ENCODE results near the gene CYFIP2.

Gene CYFIP2

DNA sequence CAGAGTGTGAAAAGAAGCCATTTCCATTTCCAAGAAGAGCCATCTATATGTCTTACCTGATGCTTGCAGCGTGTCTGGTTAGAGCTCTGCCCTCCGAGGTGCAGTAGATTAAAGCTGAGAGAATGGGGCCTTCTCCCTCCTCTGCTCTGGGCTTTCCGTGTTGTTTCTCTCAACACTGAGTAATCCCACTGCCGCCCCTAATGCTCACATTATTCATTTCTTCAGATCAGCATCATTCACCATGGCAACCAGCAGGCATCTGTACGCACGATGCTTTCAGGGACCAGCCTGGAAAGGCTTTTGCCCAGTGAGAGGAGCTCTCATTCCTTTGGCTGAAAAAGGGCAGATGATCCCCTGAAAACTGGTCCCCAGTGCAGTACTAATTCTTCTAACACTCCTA lies 79.6 kb downstream of the CYFIP2 start:
- Histone ChIP-seq H2AFZ (ENCODE audit: low read depth) (no peak overlapping the region), H3K27me3 (ENCODE audit: insufficient read depth, low read depth) (no peaks in the 10 kb centered on the region), H3K9ac (no peak overlapping the region), H3K79me2 (ENCODE audit: insufficient read depth, low read depth) (no peaks in the 10 kb centered on the region), H3K4me1 (ENCODE audit: low read depth, poor library complexity, severe bottlenecking) (no peaks in the 10 kb centered on the region), H3K36me3 (ENCODE audit: insufficient read depth) (no peaks in the 10 kb centered on the region), H3K4me2 (no peak overlapping the region), H3K4me3 (IDR thresholded peaks at IDR 0.05; ENCODE audit: insufficient read depth, low read depth, low read length) (no peak overlapping the region), H4K20me1 (ENCODE audit: insufficient read depth) (no peaks in the 10 kb centered on the region), H3K27ac (no peak overlapping the region)
- TF ChIP-seq, protein P1, sequence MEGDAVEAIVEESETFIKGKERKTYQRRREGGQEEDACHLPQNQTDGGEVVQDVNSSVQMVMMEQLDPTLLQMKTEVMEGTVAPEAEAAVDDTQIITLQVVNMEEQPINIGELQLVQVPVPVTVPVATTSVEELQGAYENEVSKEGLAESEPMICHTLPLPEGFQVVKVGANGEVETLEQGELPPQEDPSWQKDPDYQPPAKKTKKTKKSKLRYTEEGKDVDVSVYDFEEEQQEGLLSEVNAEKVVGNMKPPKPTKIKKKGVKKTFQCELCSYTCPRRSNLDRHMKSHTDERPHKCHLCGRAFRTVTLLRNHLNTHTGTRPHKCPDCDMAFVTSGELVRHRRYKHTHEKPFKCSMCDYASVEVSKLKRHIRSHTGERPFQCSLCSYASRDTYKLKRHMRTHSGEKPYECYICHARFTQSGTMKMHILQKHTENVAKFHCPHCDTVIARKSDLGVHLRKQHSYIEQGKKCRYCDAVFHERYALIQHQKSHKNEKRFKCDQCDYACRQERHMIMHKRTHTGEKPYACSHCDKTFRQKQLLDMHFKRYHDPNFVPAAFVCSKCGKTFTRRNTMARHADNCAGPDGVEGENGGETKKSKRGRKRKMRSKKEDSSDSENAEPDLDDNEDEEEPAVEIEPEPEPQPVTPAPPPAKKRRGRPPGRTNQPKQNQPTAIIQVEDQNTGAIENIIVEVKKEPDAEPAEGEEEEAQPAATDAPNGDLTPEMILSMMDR (conservative IDR thresholded peaks at IDR 0.05; ENCODE audit: low read depth, low read length) = no peak

DNA sequence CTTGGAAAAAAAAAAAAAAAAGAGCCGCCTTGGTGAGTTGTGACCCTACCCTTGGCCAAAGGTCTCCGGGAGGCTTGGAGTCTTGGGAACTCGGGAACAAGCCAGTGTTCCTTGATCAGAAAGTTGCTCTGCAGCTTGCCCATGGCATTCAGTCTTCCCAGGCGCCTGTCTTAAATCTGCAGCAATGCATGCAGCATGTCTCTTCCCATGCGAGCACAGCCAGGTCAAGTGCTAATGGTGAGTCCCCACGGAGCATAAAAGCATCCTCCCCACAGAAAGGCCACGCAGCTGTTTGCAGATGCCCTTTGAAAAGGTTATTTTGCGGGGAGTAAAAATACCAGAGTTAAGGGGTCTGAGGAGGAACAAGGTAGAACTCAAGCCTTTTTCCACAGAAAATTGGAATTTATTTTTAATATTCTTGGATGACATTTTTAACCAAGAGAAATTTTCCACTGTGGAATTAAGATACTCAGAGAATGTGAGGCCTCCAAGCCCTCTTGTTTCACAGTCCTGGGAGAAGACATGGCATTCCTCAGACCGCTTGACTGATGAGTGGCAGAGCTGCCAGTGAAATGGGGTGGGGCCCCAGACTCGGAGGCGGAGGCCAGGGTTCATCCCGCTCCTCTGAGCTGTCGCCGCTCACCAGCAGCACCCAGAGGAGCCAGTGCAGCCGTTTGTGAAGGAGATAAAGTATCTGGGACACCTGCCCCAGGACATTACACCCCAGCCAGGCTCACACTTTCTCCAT lies 81.6 kb downstream of the CYFIP2 start:
- Histone ChIP-seq H2AFZ (ENCODE audit: low read depth) (no peak overlapping the region), H3K79me2 (ENCODE audit: insufficient read depth, low read depth) (no peaks in the 10 kb centered on the region), H3K4me2 (no peak overlapping the region), H3K36me3 (ENCODE audit: insufficient read depth) (no peaks in the 10 kb centered on the region), H3K27ac (no peak overlapping the region), H4K20me1 (ENCODE audit: insufficient read depth) (no peaks in the 10 kb centered on the region), H3K4me3 (IDR thresholded peaks at IDR 0.05; ENCODE audit: insufficient read depth, low read depth, low read length) (no peak overlapping the region), H3K27me3 (ENCODE audit: insufficient read depth, low read depth) (no peaks in the 10 kb centered on the region), H3K4me1 (ENCODE audit: low read depth, poor library complexity, severe bottlenecking) (no peaks in the 10 kb centered on the region), H3K9ac (no peak overlapping the region)
- TF ChIP-seq, protein P1 (conservative IDR thresholded peaks at IDR 0.05; ENCODE audit: low read depth, low read length) = no peak

DNA sequence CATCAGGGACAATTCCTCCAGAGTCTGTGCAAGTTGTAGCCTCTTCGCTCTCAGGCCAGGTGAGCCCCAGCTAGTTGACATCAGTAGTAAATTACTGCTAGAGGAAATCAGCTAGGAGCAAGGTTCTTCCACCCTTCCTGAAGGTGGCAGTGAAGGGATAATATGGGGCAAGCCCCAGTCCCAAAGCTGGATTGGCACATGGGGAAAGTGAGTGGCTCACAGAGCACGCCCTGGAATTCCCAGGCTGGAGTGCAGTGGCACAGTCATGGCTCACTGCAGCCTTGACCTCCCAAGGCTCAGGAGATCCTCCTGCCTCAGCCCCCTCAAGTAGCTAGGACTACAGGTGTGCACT lies 82.1 kb downstream of the CYFIP2 start:
- Histone ChIP-seq H3K9ac (no peak overlapping the region), H3K27me3 (ENCODE audit: insufficient read depth, low read depth) (no peaks in the 10 kb centered on the region), H3K36me3 (ENCODE audit: insufficient read depth) (no peaks in the 10 kb centered on the region), H4K20me1 (ENCODE audit: insufficient read depth) (no peaks in the 10 kb centered on the region), H3K4me2 (no peak overlapping the region), H3K4me3 (IDR thresholded peaks at IDR 0.05; ENCODE audit: insufficient read depth, low read depth, low read length) (no peak overlapping the region), H3K27ac (no peak overlapping the region), H2AFZ (ENCODE audit: low read depth) (no peak overlapping the region), H3K79me2 (ENCODE audit: insufficient read depth, low read depth) (no peaks in the 10 kb centered on the region), H3K4me1 (ENCODE audit: low read depth, poor library complexity, severe bottlenecking) (no peaks in the 10 kb centered on the region)
- TF ChIP-seq, protein P1 (conservative IDR thresholded peaks at IDR 0.05; ENCODE audit: low read depth, low read length) = no peak

DNA sequence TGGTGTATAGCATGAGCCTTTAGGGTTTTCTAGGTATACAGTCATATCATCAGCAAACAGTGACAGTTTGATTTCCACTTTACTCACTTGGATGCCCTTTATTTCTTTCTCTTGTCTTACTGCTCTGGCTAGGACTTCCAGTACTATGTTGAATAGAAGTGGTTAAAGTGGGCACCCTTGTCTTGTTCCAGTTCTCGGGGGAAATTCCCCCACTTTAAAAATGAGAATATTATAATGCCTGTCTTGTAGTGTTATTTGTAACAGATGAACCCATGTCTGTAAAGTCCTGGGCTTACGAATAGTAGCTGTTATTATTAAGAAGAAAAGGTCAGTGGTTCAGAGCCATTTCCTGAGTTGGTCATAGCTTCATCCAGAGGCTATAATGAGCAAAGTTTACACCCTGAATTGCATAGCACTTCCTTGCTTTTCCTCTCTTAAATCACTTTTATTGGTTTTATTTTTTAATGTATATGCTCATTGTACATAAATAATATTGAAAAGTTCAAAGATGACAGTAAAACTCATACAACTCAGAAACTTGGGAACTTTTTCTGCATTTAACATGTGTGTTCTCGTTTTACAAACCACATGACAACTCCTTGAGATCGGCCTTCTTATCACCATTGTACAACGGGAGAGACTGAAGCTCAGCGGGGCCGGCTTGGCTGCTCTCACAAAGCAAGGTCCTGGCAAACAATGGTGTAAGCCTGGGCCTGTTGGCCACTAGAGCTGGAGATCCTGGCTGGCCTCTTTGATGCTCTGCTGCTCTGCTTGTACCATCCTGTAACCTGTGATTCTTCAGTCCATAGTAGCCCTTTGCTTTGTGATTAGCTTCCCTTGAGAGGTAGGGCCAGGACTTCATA lies 85.2 kb downstream of the CYFIP2 start:
- H3K27ac ChIP-seq = no peak overlapping the region
- no peak overlapping the region for H3K9ac ChIP-seq
- H3K27me3 ChIP-seq (ENCODE audit: insufficient read depth, low read depth) = no peaks in the 10 kb centered on the region
- H3K4me2 ChIP-seq = no peak overlapping the region
- TF ChIP-seq, protein P1 (conservative IDR thresholded peaks at IDR 0.05; ENCODE audit: low read depth, low read length) = no peak
- H3K4me1 ChIP-seq (ENCODE audit: low read depth, poor library complexity, severe bottlenecking) = no peaks in the 10 kb centered on the region
- no peaks in the 10 kb centered on the region for H4K20me1 ChIP-seq (ENCODE audit: insufficient read depth)
- H3K79me2 ChIP-seq (ENCODE audit: insufficient read depth, low read depth) = no peaks in the 10 kb centered on the region
- no peak overlapping the region for H2AFZ ChIP-seq (ENCODE audit: low read depth)
- H3K4me3 ChIP-seq (IDR thresholded peaks at IDR 0.05; ENCODE audit: insufficient read depth, low read depth, low read length) = no peak overlapping the region
- H3K36me3 ChIP-seq (ENCODE audit: insufficient read depth) = no peaks in the 10 kb centered on the region
